ENCODE data around the gene ERAL1. TPM values are rescaled to one million over a fixed set of nuclear protein-coding genes. Genes with fewer than 3 reads are reported as not detected.
"Not testable (repeated sequence)": the region's sequence is repeated elsewhere in the genome, so short reads cannot be mapped to it uniquely, and the experiment has no call there.

Gene ERAL1
- total RNA-seq, 4 donors from 2014 or later = 39.4 to 45.2 (median 41.6) TPM

DNA sequence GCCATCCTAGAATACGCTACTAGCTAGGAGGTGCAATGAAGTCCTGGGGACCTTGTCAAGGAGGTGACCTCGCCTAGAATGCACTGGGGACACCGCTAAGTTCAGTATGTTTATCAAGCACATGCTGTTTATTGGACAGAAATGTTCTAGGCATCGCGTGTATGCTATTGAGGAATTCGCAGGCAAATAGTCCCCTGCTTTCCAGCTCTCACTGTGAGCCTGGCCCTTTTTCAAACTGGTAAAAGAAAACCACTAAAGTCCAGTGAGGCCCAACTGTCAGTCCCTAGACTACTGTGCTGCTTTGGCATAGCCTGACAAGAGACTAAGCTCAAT is 11.0 kb upstream of the ERAL1 start:
- 94% methylated on average over 6 of the region's 6 CpGs for WGBS, 2 donors
- intact Hi-C loops (cut with DNase I; ENCODE audit: low total_unique reads) = no loop called here
- no peak overlapping the region for H3K4me3 ChIP-seq (ENCODE audit: low read depth, poor library complexity, severe bottlenecking)
- peak in 1 of 2 donors; percentile 54 for DNase-seq (ENCODE audit: low spot score in 2 of 2)
- TF ChIP-seq, protein P1, sequence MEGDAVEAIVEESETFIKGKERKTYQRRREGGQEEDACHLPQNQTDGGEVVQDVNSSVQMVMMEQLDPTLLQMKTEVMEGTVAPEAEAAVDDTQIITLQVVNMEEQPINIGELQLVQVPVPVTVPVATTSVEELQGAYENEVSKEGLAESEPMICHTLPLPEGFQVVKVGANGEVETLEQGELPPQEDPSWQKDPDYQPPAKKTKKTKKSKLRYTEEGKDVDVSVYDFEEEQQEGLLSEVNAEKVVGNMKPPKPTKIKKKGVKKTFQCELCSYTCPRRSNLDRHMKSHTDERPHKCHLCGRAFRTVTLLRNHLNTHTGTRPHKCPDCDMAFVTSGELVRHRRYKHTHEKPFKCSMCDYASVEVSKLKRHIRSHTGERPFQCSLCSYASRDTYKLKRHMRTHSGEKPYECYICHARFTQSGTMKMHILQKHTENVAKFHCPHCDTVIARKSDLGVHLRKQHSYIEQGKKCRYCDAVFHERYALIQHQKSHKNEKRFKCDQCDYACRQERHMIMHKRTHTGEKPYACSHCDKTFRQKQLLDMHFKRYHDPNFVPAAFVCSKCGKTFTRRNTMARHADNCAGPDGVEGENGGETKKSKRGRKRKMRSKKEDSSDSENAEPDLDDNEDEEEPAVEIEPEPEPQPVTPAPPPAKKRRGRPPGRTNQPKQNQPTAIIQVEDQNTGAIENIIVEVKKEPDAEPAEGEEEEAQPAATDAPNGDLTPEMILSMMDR (IDR thresholded peaks at IDR 0.05) = no peak
- no peak for TF ChIP-seq POLR2A (IDR thresholded peaks at IDR 0.05)

DNA sequence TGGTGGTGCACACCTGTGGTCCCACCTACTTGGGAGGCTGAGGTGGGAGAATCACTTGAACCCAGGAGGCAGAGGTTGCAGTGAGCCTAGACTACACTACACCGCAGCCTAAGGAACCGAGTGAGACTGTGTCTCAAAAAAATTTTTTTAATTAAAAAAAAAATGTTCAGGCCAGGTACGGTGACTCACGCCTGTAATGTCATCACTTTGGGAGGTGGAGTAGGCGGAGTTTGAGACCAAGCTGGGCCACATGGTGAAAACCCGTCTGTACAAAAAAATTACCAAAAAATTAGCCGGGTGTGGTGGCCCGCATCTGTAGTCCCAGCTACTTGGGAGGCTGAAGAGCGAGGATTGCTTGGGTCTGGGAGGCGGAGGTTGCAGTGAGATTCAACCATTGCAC is 8.6 kb upstream of the ERAL1 start:
- no peak overlapping the region for H3K4me3 ChIP-seq (ENCODE audit: low read depth, poor library complexity, severe bottlenecking)
- no peak for TF ChIP-seq POLR2A (IDR thresholded peaks at IDR 0.05)
- TF ChIP-seq, protein P1 (IDR thresholded peaks at IDR 0.05) = no peak
- DNase-seq (ENCODE audit: low spot score in 2 of 2) = no peak
- intact Hi-C loops (cut with DNase I; ENCODE audit: low total_unique reads) = no loop called here
- WGBS, 2 donors = 82 to 83% methylated on average over 10 of the region's 10 CpGs

DNA sequence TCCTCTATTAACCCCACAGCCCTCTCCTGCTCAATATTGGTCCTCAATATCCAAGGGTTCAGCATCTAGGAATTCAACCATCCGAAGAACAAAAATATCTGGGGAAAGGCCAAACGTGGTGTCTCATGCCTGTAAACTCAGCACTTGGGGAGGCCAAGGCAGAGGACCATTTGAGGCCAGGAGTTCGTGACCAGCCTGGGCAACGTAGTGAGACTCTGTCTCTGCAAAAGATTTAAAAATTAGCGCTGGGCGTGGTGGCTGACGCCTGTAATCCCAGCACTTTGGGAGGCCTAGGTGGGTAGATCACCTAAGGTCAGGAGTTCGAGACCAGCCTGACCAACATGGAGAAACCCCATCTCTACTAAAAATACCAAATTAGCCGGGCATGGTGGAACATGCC is 8.1 kb upstream of the ERAL1 start:
- intact Hi-C loops (cut with DNase I; ENCODE audit: low total_unique reads); H3K4me3 ChIP-seq (ENCODE audit: low read depth, poor library complexity, severe bottlenecking); DNase-seq (ENCODE audit: low spot score in 2 of 2): not testable (repeated sequence)
- WGBS, 2 donors = 84 to 92% methylated on average over 9 of the region's 9 CpGs

DNA sequence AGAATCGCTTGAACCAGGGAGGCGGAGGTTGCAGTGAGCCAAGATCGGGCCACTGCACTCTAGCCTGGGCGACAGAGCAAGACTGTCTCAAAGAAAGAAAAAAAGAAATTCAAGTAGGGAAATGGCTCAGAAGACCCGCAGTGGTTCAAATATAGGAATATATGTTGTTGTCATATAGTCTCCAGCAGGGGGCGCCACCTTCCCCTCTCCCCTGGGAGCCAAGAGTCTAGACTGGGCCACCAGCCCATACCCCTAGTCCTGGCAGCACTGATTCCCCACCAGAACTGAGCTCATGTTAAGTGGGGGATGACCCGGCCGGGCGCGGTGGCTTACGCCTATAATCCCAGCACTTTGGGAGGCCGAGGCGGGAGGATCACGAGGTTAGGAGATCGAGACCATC is 6.1 kb upstream of the ERAL1 start:
- WGBS, 2 donors = 84 to 87% methylated on average over 15 of the region's 15 CpGs
- H3K4me3 ChIP-seq (ENCODE audit: low read depth, poor library complexity, severe bottlenecking); intact Hi-C loops (cut with DNase I; ENCODE audit: low total_unique reads); DNase-seq (ENCODE audit: low spot score in 2 of 2): not testable (repeated sequence)

DNA sequence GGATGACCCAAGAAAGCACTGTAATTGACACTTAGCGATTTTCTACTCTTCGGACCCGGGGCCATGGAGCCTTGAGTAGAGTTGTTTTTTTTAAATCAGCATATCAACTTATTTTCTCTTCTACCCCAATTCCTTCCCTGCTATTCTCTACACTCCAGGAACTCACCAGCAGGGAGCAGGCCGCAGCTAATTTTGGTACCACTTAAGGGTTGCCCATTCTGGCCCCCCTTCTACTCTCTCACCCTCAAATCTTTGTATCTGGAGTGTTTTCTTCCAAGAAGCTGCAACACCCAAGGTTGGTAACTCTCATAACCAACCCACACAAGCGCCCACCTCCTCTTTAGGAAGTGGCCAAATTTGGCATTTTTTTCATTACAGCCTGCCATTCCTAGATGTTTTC is 5.5 kb upstream of the ERAL1 start:
- TF ChIP-seq, protein P1 (IDR thresholded peaks at IDR 0.05) = no peak
- no peak for TF ChIP-seq POLR2A (IDR thresholded peaks at IDR 0.05)
- WGBS, 2 donors = 82 to 87% methylated on average over 5 of the region's 5 CpGs
- H3K4me3 ChIP-seq (ENCODE audit: low read depth, poor library complexity, severe bottlenecking) = no peak overlapping the region
- DNase-seq (ENCODE audit: low spot score in 2 of 2) = no peak
- intact Hi-C loops (cut with DNase I; ENCODE audit: low total_unique reads) = no loop called here

DNA sequence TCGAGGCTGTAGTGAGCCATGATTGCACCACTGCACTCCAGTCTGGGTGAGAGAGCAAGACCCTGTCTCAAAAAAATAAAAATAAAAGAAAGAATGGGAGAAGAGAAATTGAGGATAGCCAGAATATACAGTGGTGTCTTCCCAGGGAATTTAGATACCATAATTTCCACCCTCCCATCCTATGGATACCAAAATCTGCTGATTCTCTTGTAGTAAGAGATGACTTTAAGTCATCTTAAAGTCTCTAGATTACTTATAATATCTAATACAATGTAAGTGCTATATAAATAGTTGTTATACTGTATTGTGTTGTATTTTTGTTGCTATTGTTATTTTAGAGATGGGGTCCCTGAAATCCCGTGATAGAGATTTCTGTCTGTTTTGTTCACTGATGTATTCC is 1.5 kb upstream of the ERAL1 start:
- DNase-seq (ENCODE audit: low spot score in 2 of 2) = no peak
- intact Hi-C loops (cut with DNase I; ENCODE audit: low total_unique reads) = no loop called here
- no peak overlapping the region for H3K4me3 ChIP-seq (ENCODE audit: low read depth, poor library complexity, severe bottlenecking)
- WGBS, 2 donors = 92 to 96% methylated on average over 2 of the region's 2 CpGs
- TF ChIP-seq POLR2A (IDR thresholded peaks at IDR 0.05) = no peak
- TF ChIP-seq, protein P1 (IDR thresholded peaks at IDR 0.05) = no peak

DNA sequence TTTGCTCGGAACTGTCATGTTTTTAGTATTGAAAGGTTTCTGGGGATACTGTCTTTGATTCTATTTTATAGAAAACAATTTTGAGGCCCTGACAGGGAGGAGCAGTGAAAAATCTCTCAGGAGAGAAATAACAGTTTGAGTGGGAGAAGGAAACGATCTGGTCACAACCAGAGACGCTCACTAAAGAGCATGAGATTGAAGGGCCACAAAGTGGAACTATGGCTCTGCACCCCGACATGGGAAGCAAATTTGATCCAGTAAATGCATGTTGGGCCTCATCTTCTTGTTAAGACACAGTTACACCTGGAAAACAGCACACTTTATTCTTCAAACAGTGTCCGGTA is 492 bp downstream of the ERAL1 start:
- WGBS, 2 donors = 18 to 19% methylated on average over 5 of the region's 5 CpGs
- TF ChIP-seq, protein P1 (IDR thresholded peaks at IDR 0.05) = no peak
- TF ChIP-seq POLR2A (IDR thresholded peaks at IDR 0.05) = no peak
- intact Hi-C loops (cut with DNase I; ENCODE audit: low total_unique reads) = no loop called here

More for the DNA sequence above, 492 bp downstream of the ERAL1 start:
- DNase-seq (ENCODE audit: low spot score in 2 of 2) = no peak
- H3K4me3 ChIP-seq (ENCODE audit: low read depth, poor library complexity, severe bottlenecking) = peak overlapping the region; percentile 85

Data from lower leg skin (tissue), 4 donors.